ENCODE measurements around the gene CDC25C.
"Not testable (repeated sequence)": the region's sequence is repeated elsewhere in the genome, so short reads cannot be mapped to it uniquely, and the experiment has no call there.

The CDC25C gene

DNA sequence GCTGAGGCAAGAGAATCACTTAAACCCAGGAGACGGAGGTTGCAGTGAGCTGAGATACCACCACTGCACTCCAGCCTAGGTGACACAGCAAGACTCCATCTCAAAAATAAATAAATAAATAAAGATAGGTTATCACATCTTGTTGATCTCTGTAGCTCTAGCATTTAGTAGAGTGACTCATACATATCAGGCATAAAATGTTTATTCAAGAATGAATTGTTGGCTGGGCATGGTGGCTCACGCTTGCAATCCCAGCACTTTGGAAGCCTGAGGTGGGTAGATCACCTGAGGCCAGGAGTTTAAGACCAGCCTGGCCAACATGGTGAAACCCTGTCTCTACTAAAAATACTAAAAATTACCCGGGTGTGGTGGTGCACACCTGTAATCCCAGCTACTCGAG, 13.4 kb downstream of the CDC25C start:
- not testable (repeated sequence) for H3K4me3 ChIP-seq (ENCODE audit: low read depth, low read length); H3K9ac ChIP-seq (ENCODE audit: low read length); H3K27me3 ChIP-seq (ENCODE audit: control insufficient read depth, insufficient read depth, low read length); H3K9me3 ChIP-seq (ENCODE audit: control insufficient read depth, insufficient read depth, low read depth, low read length); H3K4me1 ChIP-seq (ENCODE audit: control insufficient read depth, insufficient read depth, low read length); H3K27ac ChIP-seq (ENCODE audit: low read depth, low read length)
- H3K36me3 ChIP-seq (ENCODE audit: control insufficient read depth, insufficient read depth, low read length) = peaks cover 41% of the 10 kb centered on the region

DNA sequence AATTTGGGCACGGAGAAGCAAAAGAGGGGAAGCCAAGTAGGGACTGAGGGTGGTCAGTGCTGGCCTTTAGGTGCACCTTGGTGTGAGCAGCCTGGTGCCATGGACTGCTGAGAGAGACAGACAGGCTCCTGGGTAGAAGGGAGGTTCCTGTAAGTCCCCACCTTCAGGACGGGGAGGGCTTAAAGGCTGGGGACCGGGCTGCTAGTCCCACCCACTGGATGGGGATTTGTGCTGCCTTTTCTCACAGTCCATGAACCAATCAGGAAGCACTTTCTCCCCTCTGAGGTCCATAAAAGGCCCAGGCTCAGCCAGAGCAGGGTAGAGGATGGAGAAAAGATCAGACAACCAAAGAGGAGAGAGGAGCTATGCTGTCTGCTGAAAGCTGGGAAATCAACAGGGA, 15.2 kb downstream of the CDC25C start:
- H3K9ac ChIP-seq (ENCODE audit: low read length) = no peak overlapping the region
- H3K4me3 ChIP-seq (ENCODE audit: low read depth, low read length) = no peak overlapping the region
- H3K4me1 ChIP-seq (ENCODE audit: control insufficient read depth, insufficient read depth, low read length) = no peaks in the 10 kb centered on the region
- H3K36me3 ChIP-seq (ENCODE audit: control insufficient read depth, insufficient read depth, low read length) = peaks cover 44% of the 10 kb centered on the region
- no peaks in the 10 kb centered on the region for H3K27me3 ChIP-seq (ENCODE audit: control insufficient read depth, insufficient read depth, low read length)
- no peaks in the 10 kb centered on the region for H3K9me3 ChIP-seq (ENCODE audit: control insufficient read depth, insufficient read depth, low read depth, low read length)
- H3K27ac ChIP-seq (ENCODE audit: low read depth, low read length) = no peak overlapping the region

DNA sequence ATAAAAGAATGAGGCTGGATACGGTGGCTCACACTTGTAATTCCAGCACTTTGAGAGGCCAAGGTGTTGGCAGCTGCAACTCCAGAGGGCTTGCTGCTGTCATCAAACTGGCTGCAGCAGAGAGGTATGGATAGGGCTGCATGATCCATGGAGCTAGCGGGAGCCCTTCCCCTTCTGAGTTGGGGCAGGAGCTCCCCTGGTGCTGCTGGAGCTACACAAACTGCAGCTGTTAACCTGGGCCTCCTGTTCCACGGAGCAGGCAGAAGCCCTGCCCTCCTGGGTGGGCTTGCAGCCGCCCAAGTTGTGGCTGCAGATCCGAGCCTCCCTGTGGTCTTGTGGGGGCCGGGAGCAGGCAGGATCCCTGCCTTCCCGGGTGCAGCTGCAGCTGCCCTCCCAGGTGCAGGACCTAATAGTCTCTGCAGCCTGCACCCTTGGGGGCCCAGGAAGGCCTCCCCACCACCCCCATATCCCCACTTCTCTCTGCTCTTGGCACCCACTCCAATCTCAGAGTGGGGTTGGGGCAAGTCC, 15.8 kb downstream of the CDC25C start:
- Histone ChIP-seq H3K36me3 (ENCODE audit: control insufficient read depth, insufficient read depth, low read length) (peaks cover 44% of the 10 kb centered on the region), H3K27me3 (ENCODE audit: control insufficient read depth, insufficient read depth, low read length) (no peaks in the 10 kb centered on the region), H3K9ac (ENCODE audit: low read length) (no peak overlapping the region), H3K9me3 (ENCODE audit: control insufficient read depth, insufficient read depth, low read depth, low read length) (no peaks in the 10 kb centered on the region), H3K4me3 (ENCODE audit: low read depth, low read length) (no peak overlapping the region), H3K4me1 (ENCODE audit: control insufficient read depth, insufficient read depth, low read length) (no peaks in the 10 kb centered on the region), H3K27ac (ENCODE audit: low read depth, low read length) (no peak overlapping the region)

DNA sequence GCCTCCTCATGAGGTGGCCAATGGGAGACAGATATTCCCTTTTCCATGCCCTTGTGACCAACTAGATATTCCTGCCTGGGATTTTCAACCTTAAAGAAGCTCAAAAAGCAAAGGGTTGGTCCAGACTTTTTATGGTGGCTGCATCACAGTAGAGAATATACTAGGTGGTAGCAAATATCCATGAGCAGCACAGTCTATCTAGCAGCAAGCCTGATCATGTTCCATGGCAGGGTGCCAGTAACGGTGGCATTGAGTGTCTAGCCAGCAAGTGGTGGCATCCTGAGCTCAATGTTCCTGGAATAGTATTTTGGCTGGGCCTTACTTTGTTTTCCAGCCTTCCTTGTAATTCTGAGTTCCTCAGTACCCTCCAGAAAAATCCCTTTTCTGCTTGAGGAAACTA, 25.8 kb downstream of the CDC25C start:
- Histone ChIP-seq H3K9me3 (ENCODE audit: control insufficient read depth, insufficient read depth, low read depth, low read length) (no peaks in the 10 kb centered on the region), H3K27ac (ENCODE audit: low read depth, low read length) (no peak overlapping the region), H3K9ac (ENCODE audit: low read length) (no peak overlapping the region), H3K4me1 (ENCODE audit: control insufficient read depth, insufficient read depth, low read length) (no peaks in the 10 kb centered on the region), H3K36me3 (ENCODE audit: control insufficient read depth, insufficient read depth, low read length) (peaks cover 9% of the 10 kb centered on the region; the same call in 1 of the 2 replicates), H3K4me3 (ENCODE audit: low read depth, low read length) (no peak overlapping the region), H3K27me3 (ENCODE audit: control insufficient read depth, insufficient read depth, low read length) (no peaks in the 10 kb centered on the region)

DNA sequence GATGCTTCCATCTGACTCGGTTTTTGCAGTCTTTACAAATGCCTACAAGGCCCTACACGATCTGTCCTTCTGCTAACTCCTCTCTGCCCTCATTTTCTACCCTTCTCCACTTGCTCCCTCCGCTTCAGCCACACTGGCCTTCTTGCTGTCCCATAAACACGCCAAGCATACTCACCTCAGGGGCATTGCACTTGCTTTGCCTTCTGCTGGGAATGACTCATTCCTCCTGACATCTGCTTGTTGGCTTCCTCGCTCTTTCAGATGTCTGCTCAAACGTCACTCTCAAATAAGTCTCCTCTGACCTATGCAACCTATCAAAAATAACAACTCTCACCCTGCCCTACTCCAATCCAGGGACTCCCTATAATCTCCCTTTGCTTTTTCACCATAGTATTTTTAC, 28.2 kb downstream of the CDC25C start:
- H3K4me3 ChIP-seq (ENCODE audit: low read depth, low read length) = no peak overlapping the region
- no peaks in the 10 kb centered on the region for H3K4me1 ChIP-seq (ENCODE audit: control insufficient read depth, insufficient read depth, low read length)
- no peaks in the 10 kb centered on the region for H3K27me3 ChIP-seq (ENCODE audit: control insufficient read depth, insufficient read depth, low read length)
- peaks cover 14% of the 10 kb centered on the region; the same call in 1 of the 2 replicates for H3K36me3 ChIP-seq (ENCODE audit: control insufficient read depth, insufficient read depth, low read length)
- H3K27ac ChIP-seq (ENCODE audit: low read depth, low read length) = no peak overlapping the region
- no peak overlapping the region for H3K9ac ChIP-seq (ENCODE audit: low read length)
- no peaks in the 10 kb centered on the region for H3K9me3 ChIP-seq (ENCODE audit: control insufficient read depth, insufficient read depth, low read depth, low read length)

DNA sequence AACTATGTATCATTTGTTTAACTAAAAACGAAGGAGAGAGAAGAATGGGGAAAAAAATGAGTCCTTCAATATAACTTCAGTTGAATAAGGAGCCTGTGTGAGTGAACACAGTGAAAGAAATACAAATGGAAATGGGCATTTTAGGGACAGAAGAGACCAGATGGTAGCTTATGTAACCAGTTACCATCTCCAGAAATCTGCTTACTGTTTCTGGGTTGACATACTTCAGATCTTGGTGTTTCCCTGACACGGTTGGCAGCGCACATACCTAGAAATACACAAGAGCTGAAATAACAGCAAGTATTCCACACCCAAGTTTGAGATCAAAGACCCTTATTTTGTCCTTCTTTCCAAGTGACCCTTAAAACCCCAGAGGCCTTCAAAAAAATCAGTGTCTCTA, 42.3 kb downstream of the CDC25C start:
- no peak overlapping the region for H3K9ac ChIP-seq (ENCODE audit: low read length)
- H3K4me3 ChIP-seq (ENCODE audit: low read depth, low read length) = no peak overlapping the region
- no peak overlapping the region for H3K27ac ChIP-seq (ENCODE audit: low read depth, low read length)
- H3K36me3 ChIP-seq (ENCODE audit: control insufficient read depth, insufficient read depth, low read length) = peaks cover 42% of the 10 kb centered on the region
- H3K4me1 ChIP-seq (ENCODE audit: control insufficient read depth, insufficient read depth, low read length) = no peaks in the 10 kb centered on the region
- H3K9me3 ChIP-seq (ENCODE audit: control insufficient read depth, insufficient read depth, low read depth, low read length) = no peaks in the 10 kb centered on the region
- no peaks in the 10 kb centered on the region for H3K27me3 ChIP-seq (ENCODE audit: control insufficient read depth, insufficient read depth, low read length)

DNA sequence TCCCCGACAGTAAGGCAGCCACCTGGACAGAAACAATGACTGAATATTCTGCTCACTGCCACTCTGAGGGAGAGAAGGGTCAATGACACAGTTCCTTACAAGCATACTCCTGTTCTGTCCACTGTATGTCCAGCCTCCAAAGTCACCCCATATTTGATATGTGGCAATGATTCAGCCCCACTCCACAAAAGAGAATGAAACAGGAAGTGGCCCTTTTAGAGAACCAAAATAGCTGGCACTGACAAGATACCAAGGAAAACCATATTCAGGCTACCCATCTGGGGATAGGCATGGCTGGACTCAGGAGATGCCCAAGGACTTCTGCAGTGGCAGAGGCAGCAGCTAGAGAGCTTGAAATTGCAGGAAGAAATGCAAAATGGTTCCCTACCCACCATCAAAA, 44.4 kb downstream of the CDC25C start:
- Histone ChIP-seq H3K9ac (ENCODE audit: low read length) (no peak overlapping the region), H3K36me3 (ENCODE audit: control insufficient read depth, insufficient read depth, low read length) (peaks cover 42% of the 10 kb centered on the region), H3K9me3 (ENCODE audit: control insufficient read depth, insufficient read depth, low read depth, low read length) (no peaks in the 10 kb centered on the region), H3K4me1 (ENCODE audit: control insufficient read depth, insufficient read depth, low read length) (no peaks in the 10 kb centered on the region), H3K4me3 (ENCODE audit: low read depth, low read length) (no peak overlapping the region), H3K27me3 (ENCODE audit: control insufficient read depth, insufficient read depth, low read length) (no peaks in the 10 kb centered on the region), H3K27ac (ENCODE audit: low read depth, low read length) (no peak overlapping the region)

DNA sequence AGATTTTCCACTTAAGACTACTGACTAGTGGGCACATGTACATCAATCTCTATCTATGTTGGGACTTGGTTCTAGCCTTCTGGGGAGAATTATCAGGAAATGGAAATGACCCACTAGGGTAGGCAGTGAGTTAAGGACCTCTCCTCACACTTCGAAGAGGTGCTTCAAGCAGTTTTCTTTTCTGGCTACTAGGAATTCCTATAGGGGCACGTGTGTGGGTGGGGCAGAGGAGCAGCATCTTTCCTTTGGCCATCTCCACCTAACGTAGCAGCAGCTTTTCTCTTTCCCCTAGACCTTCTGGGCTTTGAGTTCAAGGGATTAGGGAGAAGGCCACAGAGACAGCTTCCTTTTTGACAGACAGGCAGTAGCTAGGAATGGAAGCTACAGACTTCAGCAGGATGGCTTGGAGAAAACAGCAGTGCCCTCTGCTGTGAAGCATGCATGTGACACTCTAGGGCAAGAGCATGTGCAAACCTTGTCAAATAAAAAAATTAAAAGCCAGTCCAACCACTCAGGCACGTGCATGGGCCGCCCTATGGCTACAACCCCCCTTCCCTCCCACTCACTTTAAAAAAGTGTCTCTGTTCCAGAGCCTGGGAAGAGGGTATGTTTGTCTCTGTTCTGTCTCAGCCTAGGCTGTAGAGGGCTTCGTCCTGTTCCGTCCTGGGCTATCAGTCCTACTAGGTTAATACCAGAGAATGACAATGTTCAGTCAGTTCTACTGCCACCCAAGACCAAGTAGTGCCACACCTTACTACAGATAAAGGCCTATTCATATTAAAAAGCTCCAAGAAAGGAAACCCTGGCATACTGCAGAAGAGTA, 48.5 kb downstream of the CDC25C start:
- H3K36me3 ChIP-seq (ENCODE audit: control insufficient read depth, insufficient read depth, low read length) = peaks cover 32% of the 10 kb centered on the region
- no peak overlapping the region for H3K9ac ChIP-seq (ENCODE audit: low read length)
- H3K9me3 ChIP-seq (ENCODE audit: control insufficient read depth, insufficient read depth, low read depth, low read length) = no peaks in the 10 kb centered on the region
- no peaks in the 10 kb centered on the region for H3K4me1 ChIP-seq (ENCODE audit: control insufficient read depth, insufficient read depth, low read length)
- no peaks in the 10 kb centered on the region for H3K27me3 ChIP-seq (ENCODE audit: control insufficient read depth, insufficient read depth, low read length)
- no peak overlapping the region for H3K27ac ChIP-seq (ENCODE audit: low read depth, low read length)
- H3K4me3 ChIP-seq (ENCODE audit: low read depth, low read length) = no peak overlapping the region

DNA sequence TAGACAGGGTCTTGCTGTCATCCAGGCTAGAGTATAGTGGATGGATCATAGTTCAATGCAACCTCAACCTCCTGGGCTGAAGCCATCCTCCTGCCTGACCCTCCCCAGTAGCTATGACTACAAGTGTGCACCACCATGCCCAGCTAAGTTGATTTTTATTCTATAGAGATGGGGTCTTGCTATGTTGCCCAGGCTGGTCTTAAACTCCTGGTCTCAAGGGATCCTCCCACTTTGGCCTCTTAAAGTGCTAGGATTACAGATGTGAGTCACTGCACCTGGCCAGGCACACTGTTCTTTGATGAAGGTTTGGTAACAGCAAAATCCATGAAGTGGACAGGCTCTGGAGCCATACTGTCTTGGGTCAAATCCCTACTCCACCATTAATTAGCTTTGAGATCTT, 50.7 kb downstream of the CDC25C start:
- Histone ChIP-seq H3K27ac (ENCODE audit: low read depth, low read length) (no peak overlapping the region), H3K36me3 (ENCODE audit: control insufficient read depth, insufficient read depth, low read length) (peaks cover 15% of the 10 kb centered on the region), H3K27me3 (ENCODE audit: control insufficient read depth, insufficient read depth, low read length) (0 out of 2 replicates have a peak, but pooled peaks cover 3% of the 10 kb centered on the region), H3K9ac (ENCODE audit: low read length) (no peak overlapping the region), H3K9me3 (ENCODE audit: control insufficient read depth, insufficient read depth, low read depth, low read length) (no peaks in the 10 kb centered on the region), H3K4me1 (ENCODE audit: control insufficient read depth, insufficient read depth, low read length) (no peaks in the 10 kb centered on the region), H3K4me3 (ENCODE audit: low read depth, low read length) (no peak overlapping the region)

DNA sequence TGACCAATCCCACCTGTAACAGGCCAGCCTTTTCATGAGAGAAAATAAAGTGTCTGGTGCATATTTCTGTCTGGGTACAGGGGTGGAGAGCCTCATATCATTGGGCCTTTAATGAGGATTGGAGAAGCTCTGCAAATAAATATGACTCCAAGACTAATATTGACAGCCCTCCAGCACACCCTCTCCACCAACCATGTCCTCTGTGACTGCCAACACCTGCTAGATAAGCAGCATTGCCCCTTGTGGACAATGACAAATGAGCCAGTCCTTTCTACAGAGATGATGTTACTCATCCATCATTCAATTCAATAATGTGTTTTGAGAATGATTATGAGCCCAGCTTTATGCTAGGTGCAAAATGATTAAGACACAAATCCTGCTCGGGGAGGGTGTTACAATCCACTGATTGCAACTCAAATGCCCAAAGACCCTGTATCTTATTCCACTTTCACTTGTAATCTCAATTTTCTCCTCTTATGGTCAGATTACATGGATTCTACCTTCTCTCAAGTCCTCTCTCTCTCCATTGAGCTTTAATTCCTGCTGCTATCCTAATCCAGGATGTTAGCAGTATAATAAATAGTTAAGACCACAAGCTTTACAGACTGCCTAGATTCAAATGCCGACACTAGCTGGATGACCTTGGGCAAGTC, 55.1 kb downstream of the CDC25C start:
- no peak overlapping the region for H3K27ac ChIP-seq (ENCODE audit: low read depth, low read length)
- peaks cover 16% of the 10 kb centered on the region for H3K4me1 ChIP-seq (ENCODE audit: control insufficient read depth, insufficient read depth, low read length)
- H3K4me3 ChIP-seq (ENCODE audit: low read depth, low read length) = no peak overlapping the region
- no peaks in the 10 kb centered on the region for H3K36me3 ChIP-seq (ENCODE audit: control insufficient read depth, insufficient read depth, low read length)
- H3K27me3 ChIP-seq (ENCODE audit: control insufficient read depth, insufficient read depth, low read length) = peaks cover 35% of the 10 kb centered on the region
- H3K9ac ChIP-seq (ENCODE audit: low read length) = no peak overlapping the region
- no peaks in the 10 kb centered on the region for H3K9me3 ChIP-seq (ENCODE audit: control insufficient read depth, insufficient read depth, low read depth, low read length)

DNA sequence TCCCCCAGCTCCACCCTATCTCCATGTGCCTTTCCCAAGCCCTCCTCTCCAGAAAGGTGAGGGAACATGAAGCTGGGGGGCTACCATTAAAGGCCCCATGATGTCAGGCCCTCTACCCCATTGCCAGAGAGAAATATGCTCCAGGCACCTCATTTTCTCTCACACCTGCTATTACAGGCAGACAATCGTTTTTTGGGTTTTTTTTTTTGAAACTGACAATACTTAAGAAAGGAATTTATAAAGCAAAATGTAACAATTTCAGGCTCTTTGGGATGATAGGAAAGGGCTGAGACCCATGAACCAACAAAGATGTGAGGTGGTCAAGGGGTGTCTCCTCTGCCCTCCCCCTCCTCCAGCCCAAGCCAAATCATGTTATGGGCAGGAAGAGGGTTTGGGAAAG, 55.7 kb downstream of the CDC25C start:
- no peak overlapping the region for H3K27ac ChIP-seq (ENCODE audit: low read depth, low read length)
- peaks cover 16% of the 10 kb centered on the region for H3K4me1 ChIP-seq (ENCODE audit: control insufficient read depth, insufficient read depth, low read length)

More for the DNA sequence above, 55.7 kb downstream of the CDC25C start:
- no peak overlapping the region for H3K4me3 ChIP-seq (ENCODE audit: low read depth, low read length)
- H3K36me3 ChIP-seq (ENCODE audit: control insufficient read depth, insufficient read depth, low read length) = no peaks in the 10 kb centered on the region
- H3K9ac ChIP-seq (ENCODE audit: low read length) = no peak overlapping the region
- no peaks in the 10 kb centered on the region for H3K9me3 ChIP-seq (ENCODE audit: control insufficient read depth, insufficient read depth, low read depth, low read length)
- peaks cover 35% of the 10 kb centered on the region for H3K27me3 ChIP-seq (ENCODE audit: control insufficient read depth, insufficient read depth, low read length)
